GM12878 (cell line): ENCODE measurements around the gene ENSA. TPM values are rescaled to one million over a fixed set of nuclear protein-coding genes. Genes with fewer than 3 reads are reported as not detected.
"Not testable (repeated sequence)": the region's sequence is repeated elsewhere in the genome, so short reads cannot be mapped to it uniquely, and the experiment has no call there.

Experiments
- ATAC-seq: fragments of 200-7000 bp; cut with Tn5 transposase; 3 replicates; pipeline ENCODE4 v1.9.1; 2020; ENCODE audit warnings: mild to moderate bottlenecking, moderate library complexity
- BruUV-seq: library from RNA; stranded (reverse); fragments of 400-500 nt; replicated peaks from 2 replicates; lab custom pipeline; 2021; lab: Mats Ljungman, UMichigan
- CTCF ChIA-PET: fragments of 300-600 bp; sonication (Branson Sonifier 250); formaldehyde crosslinking; extraction: SDS; loops from one replicate; lab custom pipeline; 2021; ENCODE audit warnings: inconsistent platforms; lab: Yijun Ruan, JAX
- POLR2A ChIA-PET: fragments of 350-600 bp; formaldehyde crosslinking; extraction: SDS; loops from one replicate; lab custom pipeline; 2021; ENCODE audit warnings: inconsistent platforms; lab: Charles Lee
- RAD21 ChIA-PET: fragments of 300-600 bp; sonication (Branson Sonifier 250); formaldehyde crosslinking; loops from one replicate; lab custom pipeline; 2023; ENCODE audit warnings: antibody characterized with exemption; ENCODE audit not compliant: unreplicated experiment; lab: Charles Lee
- SMC1A ChIA-PET: fragments of 300-600 bp; sonication (Branson Sonifier 250); formaldehyde crosslinking; loops from one replicate; lab custom pipeline; 2023; ENCODE audit not compliant: unreplicated experiment, uncharacterized antibody; lab: Charles Lee
- DNase-seq: peaks from one replicate; pipeline ENCODE4 v3.0.0-alpha.2; 2011; ENCODE audit warnings: low read depth, low spot score
- FAIRE-seq: peaks from 3 replicates; lab custom pipeline; 2011; peaks lifted over from hg19 to GRCh38; lab: Jason Lieb, UNC
- H2AFZ ChIP-seq: 2 replicates; pipeline ENCODE4 v1.6.0; 2011; ENCODE audit warnings: low read depth, low read length, control low read depth; ENCODE audit not compliant: control insufficient read depth
- H3K27ac ChIP-seq: 2 replicates; pipeline ENCODE4 v1.5.1; 2011; ENCODE audit warnings: control low read depth; ENCODE audit not compliant: control insufficient read depth, insufficient read depth
- H3K27me3 ChIP-seq, 2 experiments: replicated peaks in 1 of 2; 2 replicates each; pipeline versions ENCODE4 v1.6.0 to v1.6.1; 2011; ENCODE audit warnings: low read length in 1 of 2; ENCODE audit not compliant: control insufficient read depth in 2 of 2, insufficient read depth in 2 of 2
- H3K36me3 ChIP-seq, 2 experiments: 2 replicates each; pipeline ENCODE4 v1.5.1; 2011; ENCODE audit warnings: low read length in 1 of 2; ENCODE audit not compliant: control insufficient read depth in 2 of 2, insufficient read depth in 2 of 2
- H3K4me1 ChIP-seq: 2 replicates; pipeline ENCODE4 v1.6.1; 2011; ENCODE audit warnings: mild to moderate bottlenecking, low read length, moderate library complexity, mixed read lengths; ENCODE audit not compliant: control insufficient read depth, insufficient read depth
- H3K4me2 ChIP-seq: 2 replicates; pipeline ENCODE4 v1.6.0; 2011; ENCODE audit warnings: control low read depth; ENCODE audit not compliant: control insufficient read depth, insufficient read depth
- H3K4me3 ChIP-seq: fragments of 200-600 bp; sonication (generic); 2 replicates; pipeline ENCODE4 v1.5.1; 2016
- H3K79me2 ChIP-seq: 2 replicates; pipeline ENCODE4 v1.6.0; 2011; ENCODE audit warnings: low read length; ENCODE audit not compliant: control insufficient read depth, insufficient read depth
- H3K9ac ChIP-seq: 2 replicates; pipeline ENCODE4 v1.8.0; 2011; ENCODE audit warnings: low read length, control low read depth, mixed read lengths; ENCODE audit not compliant: control insufficient read depth, insufficient read depth
- H3K9me3 ChIP-seq: replicated peaks from 3 replicates; pipeline ENCODE4 v1.5.1; 2011; ENCODE audit warnings: mild to moderate bottlenecking, low read length; ENCODE audit not compliant: control insufficient read depth, insufficient read depth
- H4K20me1 ChIP-seq: 2 replicates; pipeline ENCODE4 v1.6.0; 2011; ENCODE audit not compliant: control insufficient read depth, insufficient read depth
- MTA3 ChIP-seq: IDR thresholded peaks from 2 replicates; pipeline ENCODE4 v1.6.1; 2012; ENCODE audit warnings: low read length, inconsistent platforms, borderline replicate concordance
- NFXL1 ChIP-seq: fragments of 450-650 bp; IDR thresholded peaks from 2 replicates; pipeline ENCODE4 v1.6.1; 2017; ENCODE audit warnings: antibody characterized with exemption, mild to moderate bottlenecking, borderline replicate concordance
- NFYB ChIP-seq: IDR thresholded peaks from 2 replicates; pipeline ENCODE4 v1.6.1; 2011; ENCODE audit warnings: low read depth, mild to moderate bottlenecking, low read length, improper control_type of control experiment, moderate library complexity; ENCODE audit not compliant: insufficient read depth
- NR2C1 ChIP-seq: fragments of 450-650 bp; IDR thresholded peaks from 2 replicates; pipeline ENCODE4 v1.6.1; 2017; ENCODE audit warnings: antibody characterized with exemption, mild to moderate bottlenecking, moderate library complexity
- YBX1 ChIP-seq: fragments of 450-650 bp; IDR thresholded peaks from 2 replicates; pipeline ENCODE4 v1.6.1; 2016; ENCODE audit warnings: antibody characterized with exemption
- WGBS: methylation state at CpG from one replicate; pipeline ENCODE4 v1.1.6; 2016; ENCODE audit warnings: low lambda C conversion rate; ENCODE audit not compliant: insufficient replicate concordance, insufficient coverage; ENCODE audit errors: missing lambda C conversion rate; 5-methylcytosine and 5-hydroxymethylcytosine counted together
- in situ Hi-C: fragments of 300-500 bp; cut with MboI; formaldehyde crosslinking; loops from 9 replicates; pipeline ENCODE4 v1.14.3; 2018; ENCODE audit warnings: mixed read lengths
- intact Hi-C: fragments of 100-400 bp; cut with micrococcal nuclease; formaldehyde crosslinking; loops from one replicate; pipeline ENCODE4 v1.14.2; 2022; ENCODE audit not compliant: unreplicated experiment
- polyA plus RNA-seq, 11 experiments: library from polyadenylated mRNA; depleted of rRNA in 4 of 11; unstranded in 6 of 11; stranded (reverse) in 5 of 11; fragments of >200 nt; fragmentation: Nextera tagmentation in 4 of 11; fragmentation: Illumina TruSeq in 1 of 11; extraction: Ambion mirVana in 4 of 11; extraction: Trizol in 1 of 11; gene quantifications; 1 replicate in 1 of 11; 2 replicates in 10 of 11; pipeline versions ENCODE4 v1.2.1 to v1.2.3, GENCODE V29; 2011 to 2016; ENCODE audit warnings: inconsistent platforms in 2 of 11, missing spikeins in 2 of 11, low read depth in 1 of 11
- total RNA-seq, 4 experiments: library from RNA; depleted of rRNA in 3 of 4; stranded (reverse); fragments of >200 nt in 3 of 4; fragmentation: Illumina TruSeq in 1 of 4; extraction: Trizol in 1 of 4; gene quantifications; 2 replicates each; pipeline versions ENCODE4 v1.2.1 to v1.2.3, GENCODE V29; 2013 to 2021
- TF ChIP-seq, protein P1 (sequence below): IDR thresholded peaks from 2 replicates; pipeline ENCODE4 v1.6.1; 2012; ENCODE audit warnings: low read length, inconsistent platforms

The ENSA gene
- total and polyA plus RNA-seq, 10 of the 15 experiments (the other 5 are each of a cell fraction or from before 2014, with no cell fraction given) = 56.1 to 605 (median 143) TPM

DNA sequence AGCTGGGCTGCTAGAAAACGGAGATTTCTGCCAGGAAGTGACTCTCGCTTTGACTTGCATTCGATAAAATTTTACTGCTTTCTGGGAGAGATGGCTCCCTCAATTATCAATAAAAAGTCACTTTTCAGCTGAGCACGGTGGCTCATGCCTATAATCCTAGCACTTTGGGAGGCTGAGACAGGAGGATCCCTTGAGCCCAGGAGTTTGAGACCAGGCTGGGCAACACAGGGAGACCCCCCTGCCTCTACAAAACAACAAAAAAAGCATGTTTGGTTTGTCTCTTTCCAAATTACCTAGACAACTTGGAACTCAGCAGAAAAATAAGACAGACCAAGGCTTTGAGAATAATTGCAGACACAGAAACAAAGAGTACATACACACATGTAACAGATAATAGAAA, 12.9 kb upstream of the ENSA start:
- no peaks in the 10 kb centered on the region for H3K27me3 ChIP-seq
- no peak overlapping the region for H3K9ac ChIP-seq
- peaks cover 0 to 6% of the 10 kb centered on the region in 2 experiments; a peak in 3 of 4 replicates for H3K36me3 ChIP-seq
- H3K9me3 ChIP-seq = no peaks in the 10 kb centered on the region
- ChIA-PET RAD21 (interaction anchor here (0.6 kb wide), 1 partner anchor 12 kb away, joined by 3 read pairs; no protein-coding TSS in a partner anchor), CTCF (no interaction called here)
- ATAC-seq (no peak), DNase-seq (no peak)
- in situ Hi-C loops = no loop called here
- no peak overlapping the region for H3K4me2 ChIP-seq
- no peaks in the 10 kb centered on the region for H4K20me1 ChIP-seq
- no peak for TF ChIP-seq NR2C1
- TF ChIP-seq, protein P1, sequence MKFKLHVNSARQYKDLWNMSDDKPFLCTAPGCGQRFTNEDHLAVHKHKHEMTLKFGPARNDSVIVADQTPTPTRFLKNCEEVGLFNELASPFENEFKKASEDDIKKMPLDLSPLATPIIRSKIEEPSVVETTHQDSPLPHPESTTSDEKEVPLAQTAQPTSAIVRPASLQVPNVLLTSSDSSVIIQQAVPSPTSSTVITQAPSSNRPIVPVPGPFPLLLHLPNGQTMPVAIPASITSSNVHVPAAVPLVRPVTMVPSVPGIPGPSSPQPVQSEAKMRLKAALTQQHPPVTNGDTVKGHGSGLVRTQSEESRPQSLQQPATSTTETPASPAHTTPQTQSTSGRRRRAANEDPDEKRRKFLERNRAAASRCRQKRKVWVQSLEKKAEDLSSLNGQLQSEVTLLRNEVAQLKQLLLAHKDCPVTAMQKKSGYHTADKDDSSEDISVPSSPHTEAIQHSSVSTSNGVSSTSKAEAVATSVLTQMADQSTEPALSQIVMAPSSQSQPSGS = no peak
- no peak for TF ChIP-seq MTA3
- no peak for TF ChIP-seq NFXL1
- TF ChIP-seq NFYB = no peak
- TF ChIP-seq YBX1 = no peak
- TF ChIP-seq, all 136 proteins: peak for 0
- POLR2A ChIA-PET = no interaction called here
- H3K4me1 ChIP-seq = no peaks in the 10 kb centered on the region
- H3K4me3 ChIP-seq = no peak overlapping the region
- FAIRE-seq = no peak
- WGBS = 89% methylated on average over 4 of the region's 4 CpGs
- no TSS peak for BruUV-seq
- SMC1A ChIA-PET = interaction anchor here (1.6 kb wide), 1 partner anchor 54 kb away, joined by 4 read pairs; the partner anchor contains the start of gene GOLPH3L
- no peak overlapping the region for H3K27ac ChIP-seq
- no peaks in the 10 kb centered on the region for H3K79me2 ChIP-seq
- intact Hi-C loops = no loop called here
- H2AFZ ChIP-seq = no peak overlapping the region

- ATAC-seq, H3K36me3 ChIP-seq, H3K27me3 ChIP-seq, H3K4me2 ChIP-seq, CTCF ChIA-PET, POLR2A ChIA-PET, BruUV-seq, H3K9me3 ChIP-seq, H3K9ac ChIP-seq, H3K27ac ChIP-seq, H3K4me1 ChIP-seq, H4K20me1 ChIP-seq, in situ Hi-C loops, DNase-seq, H2AFZ ChIP-seq, H3K79me2 ChIP-seq, FAIRE-seq, H3K4me3 ChIP-seq: not testable (repeated sequence)
- WGBS = 91% methylated on average over 9 of the region's 9 CpGs
- ChIA-PET RAD21 (interaction anchor here (0.6 kb wide), 1 partner anchor 11 kb away, joined by 3 read pairs; no protein-coding TSS in a partner anchor), SMC1A (interaction anchor here (1.6 kb wide), 1 partner anchor 55 kb away, joined by 4 read pairs; the partner anchor contains the start of gene GOLPH3L)
- intact Hi-C loops = loop anchor here (2.0 kb wide), 1 partner anchor 24 kb away; no protein-coding TSS in a partner anchor
Observed at GRCh38 chr1:150641126-150641815, 11.9 kb upstream of the ENSA start.

- ATAC-seq, H4K20me1 ChIP-seq, intact Hi-C loops, FAIRE-seq, BruUV-seq, H3K4me2 ChIP-seq, in situ Hi-C loops, H3K27ac ChIP-seq, H3K9me3 ChIP-seq, H2AFZ ChIP-seq, H3K27me3 ChIP-seq, H3K4me1 ChIP-seq, H3K36me3 ChIP-seq, RAD21 ChIA-PET, H3K79me2 ChIP-seq, H3K4me3 ChIP-seq, H3K9ac ChIP-seq, DNase-seq: not testable (repeated sequence)
- CTCF ChIA-PET = interaction anchor here (2.4 kb wide), 1 partner anchor 78 kb away, joined by 13 read pairs; no protein-coding TSS in a partner anchor
- POLR2A ChIA-PET = interaction anchor here (1.7 kb wide), 1 partner anchor 9 kb away, joined by 4 read pairs; the partner anchor contains the start of gene ENSA
- SMC1A ChIA-PET = interaction anchor here (1.6 kb wide), 2 partner anchors 11 to 17 kb away, joined by 3 read pairs; no protein-coding TSS in a partner anchor
- 97% methylated on average over 6 of the region's 6 CpGs for WGBS
Observed at GRCh38 chr1:150638430-150638829, 9.0 kb upstream of the ENSA start.
